Measurements from ENCODE around the gene F2RL2.
"Not testable (repeated sequence)": the region's sequence is repeated elsewhere in the genome, so short reads cannot be mapped to it uniquely, and the experiment has no call there.

Gene F2RL2

GRCh38 chr5:76620166-76620565 lies 3.0 kb downstream of the F2RL2 start:
- DNase-seq = no peak

GRCh38 chr5:76617675-76618074 lies 5.5 kb downstream of the F2RL2 start:
- DNase-seq = no peak

- DNase-seq = no peak
These were observed 6.0 kb downstream of the F2RL2 start for GRCh38 chr5:76617229-76617628.

GRCh38 chr5:76616206-76616605 lies 7.0 kb downstream of the F2RL2 start:
- DNase-seq = no peak

GRCh38 chr5:76615759-76616158 lies 7.4 kb downstream of the F2RL2 start:
- no peak for DNase-seq

- no peak for DNase-seq
These were observed 10.3 kb downstream of the F2RL2 start for GRCh38 chr5:76612942-76613341.

- no peak for DNase-seq
These were observed 13.0 kb downstream of the F2RL2 start for GRCh38 chr5:76610196-76610595.

- no peak for DNase-seq
These were observed 14.4 kb downstream of the F2RL2 start for GRCh38 chr5:76608833-76609232.

GRCh38 chr5:76607353-76607871 lies 15.8 kb downstream of the F2RL2 start:
- peak; percentile 7 for DNase-seq

- DNase-seq = no peak
These were observed 16.5 kb downstream of the F2RL2 start for GRCh38 chr5:76606701-76607100.

GRCh38 chr5:76604838-76605237 lies 18.4 kb downstream of the F2RL2 start:
- DNase-seq = no peak

- not testable (repeated sequence) for DNase-seq
These were observed 19.2 kb downstream of the F2RL2 start for GRCh38 chr5:76603991-76604390.

- no peak for DNase-seq
These were observed 21.0 kb downstream of the F2RL2 start for GRCh38 chr5:76602094-76602726.

- peak; percentile 74 for DNase-seq
These were observed 21.7 kb downstream of the F2RL2 start for GRCh38 chr5:76601470-76601869.

GRCh38 chr5:76600716-76601115 lies 22.5 kb downstream of the F2RL2 start:
- no peak for DNase-seq

- no peak for DNase-seq
These were observed 24.7 kb downstream of the F2RL2 start for GRCh38 chr5:76598531-76598930.

GRCh38 chr5:76595755-76596481 lies 27.3 kb downstream of the F2RL2 start:
- DNase-seq = no peak

- DNase-seq = no peak
These were observed 29.1 kb downstream of the F2RL2 start for GRCh38 chr5:76594107-76594506.

GRCh38 chr5:76592692-76593091 lies 30.5 kb downstream of the F2RL2 start:
- DNase-seq = no peak

- no peak for DNase-seq
These were observed 31.8 kb downstream of the F2RL2 start for GRCh38 chr5:76591366-76591765.

GRCh38 chr5:76590027-76590426 lies 33.2 kb downstream of the F2RL2 start:
- DNase-seq = no peak

- DNase-seq = no peak
These were observed 36.7 kb downstream of the F2RL2 start for GRCh38 chr5:76586531-76586930.

- DNase-seq = no peak
These were observed 37.4 kb downstream of the F2RL2 start for GRCh38 chr5:76585783-76586217.

All from midbrain (tissue), 1 donor.